ENCODE results near the gene AGMAT.
"Not testable (repeated sequence)": the region's sequence is repeated elsewhere in the genome, so short reads cannot be mapped to it uniquely, and the experiment has no call there.

The AGMAT gene

DNA sequence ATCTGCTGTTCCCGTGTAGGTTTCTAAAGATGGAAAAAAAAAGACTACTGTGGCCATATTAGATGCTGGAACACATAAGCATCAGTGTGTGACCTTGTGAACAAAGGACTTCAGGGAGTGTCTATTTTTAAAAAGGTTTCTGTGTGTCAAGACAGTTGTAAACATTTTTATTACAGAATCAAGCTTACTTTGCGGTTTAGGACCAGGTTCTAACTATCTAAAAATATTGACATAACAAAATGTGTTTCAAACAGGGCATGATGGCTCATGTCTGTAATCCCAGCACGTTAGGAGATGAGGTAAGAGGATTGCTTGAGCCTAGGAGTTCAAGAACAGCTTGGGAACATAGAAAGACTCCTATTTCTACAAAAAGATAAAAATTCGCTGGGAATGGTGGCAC lies 25.3 kb upstream of the AGMAT start:
- DNase-seq: no peak

- no peak for DNase-seq
Measured at GRCh38 chr1:15609631-15610030, 24.8 kb upstream of the AGMAT start.

DNA sequence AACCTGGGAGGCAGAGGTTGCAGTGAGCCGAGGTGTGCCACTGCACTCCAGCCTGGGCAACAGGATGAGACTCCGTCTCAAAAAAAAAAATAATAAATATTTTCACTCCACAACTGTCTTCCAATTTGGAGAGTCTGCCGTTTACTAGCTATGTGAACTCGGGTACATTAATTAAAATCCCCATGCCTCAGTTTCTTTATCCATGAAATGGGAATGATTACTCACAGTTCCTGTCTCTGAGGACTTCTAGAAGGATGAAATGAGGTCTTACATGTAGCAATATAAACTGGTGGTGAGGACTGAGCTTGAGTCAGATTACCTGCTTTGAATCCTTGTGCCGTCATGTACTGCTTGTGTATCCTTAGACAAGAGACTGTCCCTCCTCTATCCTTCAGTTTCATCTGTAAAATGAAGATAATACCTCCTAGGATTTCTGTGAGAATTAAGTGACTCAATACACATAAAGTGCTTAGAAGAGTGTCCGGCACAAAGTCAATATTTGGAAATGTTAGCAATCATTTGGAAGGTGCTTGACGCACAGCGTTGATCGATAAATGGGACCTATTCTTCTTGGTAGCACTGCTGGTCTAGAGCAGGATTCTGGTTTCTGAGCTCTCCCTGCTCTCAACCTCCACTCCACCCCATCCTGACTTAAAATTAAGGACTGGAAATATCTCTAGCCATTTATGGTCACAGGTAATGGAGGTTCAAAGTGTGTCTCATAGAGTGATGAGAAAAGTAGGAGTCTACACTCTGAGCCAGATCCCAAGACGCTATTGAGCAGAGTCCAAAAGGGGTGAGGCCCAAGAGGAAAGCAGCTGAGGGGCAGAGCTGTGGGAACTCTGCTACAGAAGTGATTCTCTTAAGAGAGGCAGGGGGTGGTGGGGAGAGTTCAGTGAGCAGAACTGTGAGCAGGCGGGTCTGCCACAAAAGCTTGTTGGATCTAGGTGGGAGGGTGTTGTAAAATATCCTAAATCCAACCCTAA lies 20.8 kb upstream of the AGMAT start:
- DNase-seq: no peak

- not testable (repeated sequence) for DNase-seq
Measured at GRCh38 chr1:15604400-15604799, 19.5 kb upstream of the AGMAT start.

DNA sequence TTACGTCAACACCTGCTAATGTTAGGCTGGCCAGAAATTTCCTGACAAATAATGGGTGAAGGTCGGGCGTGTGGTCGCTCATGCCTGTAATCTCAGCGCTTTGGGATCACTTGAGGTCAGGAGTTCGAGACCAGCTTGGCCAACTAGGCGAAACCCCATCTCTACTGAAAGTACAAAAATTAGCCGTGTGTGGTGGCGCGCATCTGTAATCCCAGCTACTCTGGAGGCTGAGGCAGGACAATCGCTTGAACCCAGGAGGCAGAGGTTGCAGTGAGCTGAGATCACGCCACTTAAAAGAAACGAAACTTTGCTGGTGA lies 19.1 kb upstream of the AGMAT start:
- DNase-seq: not testable (repeated sequence)

- peak; percentile 96 for DNase-seq
Measured at GRCh38 chr1:15603050-15603965, 18.5 kb upstream of the AGMAT start.

- no peak for DNase-seq
Measured at GRCh38 chr1:15598436-15598835, 13.6 kb upstream of the AGMAT start.

DNA sequence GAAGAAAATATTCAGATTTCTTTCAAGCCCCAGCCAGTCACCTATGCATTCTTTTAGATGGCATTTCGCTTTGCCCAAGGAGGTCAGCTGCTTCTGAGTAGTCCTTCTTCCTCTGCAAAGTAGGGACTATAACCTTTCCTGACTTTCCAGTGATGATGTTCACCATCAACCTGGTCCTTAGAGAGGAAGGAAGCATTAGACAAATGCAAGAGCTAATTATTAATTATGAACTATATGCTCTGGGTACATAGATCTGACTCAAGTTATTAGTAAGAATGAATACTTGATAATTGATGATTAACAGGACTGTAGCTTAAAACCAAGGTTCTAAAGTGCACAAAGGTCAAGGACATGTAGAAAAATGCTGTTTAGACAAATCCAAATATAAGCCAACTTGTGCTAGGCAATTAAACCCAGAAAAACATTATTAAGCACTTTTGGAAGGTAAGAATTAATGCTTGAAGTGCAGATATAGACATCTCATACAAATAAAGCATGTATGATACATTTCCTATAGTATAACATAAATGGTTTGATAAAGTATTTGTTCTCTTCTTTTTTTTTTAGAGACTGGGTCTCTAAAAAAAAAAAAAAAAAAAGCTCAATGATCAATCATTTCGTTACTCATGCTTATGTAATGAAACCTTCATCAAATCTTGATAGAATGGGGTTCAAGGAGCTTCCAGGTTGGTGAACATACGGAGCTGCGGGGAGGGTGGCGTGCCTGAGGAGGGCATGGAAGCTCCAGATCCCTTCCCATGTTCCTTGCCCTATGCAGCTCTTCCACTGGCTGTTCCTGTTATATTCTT lies 11.2 kb upstream of the AGMAT start:
- no peak for DNase-seq

DNA sequence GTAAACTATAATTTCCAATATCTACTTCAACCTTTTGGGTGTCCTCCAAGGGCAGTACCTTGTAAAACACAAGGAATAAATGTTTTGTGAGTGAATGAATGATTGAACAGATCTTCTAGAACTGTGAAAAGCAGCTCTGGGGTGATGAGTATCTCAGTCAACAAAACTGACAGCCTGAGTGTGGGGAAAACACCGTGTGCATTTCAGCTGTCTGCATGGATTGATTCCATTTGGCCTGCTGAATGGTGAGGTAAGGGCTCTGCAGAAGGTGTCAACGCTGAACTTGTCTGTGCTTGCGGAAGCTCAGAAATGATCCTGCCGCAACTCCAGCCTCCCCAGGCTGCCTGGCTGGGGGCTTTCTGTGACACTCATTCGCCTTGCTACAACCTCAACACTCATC lies 7.4 kb upstream of the AGMAT start:
- no peak for DNase-seq

GRCh38 chr1:15583016-15583706 lies 1.7 kb downstream of the AGMAT start:
- DNase-seq: no peak

DNA sequence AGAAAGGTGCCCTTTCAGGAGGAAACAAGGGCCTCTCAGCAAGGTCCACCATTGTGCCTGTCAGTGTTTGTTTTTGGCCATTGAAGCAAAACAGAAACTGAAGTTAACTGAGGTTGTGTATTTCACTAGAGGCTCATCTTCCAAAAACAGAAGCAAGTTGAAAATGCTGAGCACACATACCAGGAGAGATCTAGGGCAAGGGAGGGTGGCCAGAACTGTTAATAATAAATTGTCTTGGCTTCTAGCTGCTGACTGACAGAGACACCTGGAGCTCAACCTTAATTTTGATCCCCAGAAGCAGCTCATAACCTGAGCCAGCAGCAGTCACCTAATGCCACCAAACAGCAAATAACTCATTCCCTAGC lies 5.2 kb downstream of the AGMAT start:
- no peak for DNase-seq

GRCh38 chr1:15578921-15579682 lies 5.7 kb downstream of the AGMAT start:
- DNase-seq: no peak

DNA sequence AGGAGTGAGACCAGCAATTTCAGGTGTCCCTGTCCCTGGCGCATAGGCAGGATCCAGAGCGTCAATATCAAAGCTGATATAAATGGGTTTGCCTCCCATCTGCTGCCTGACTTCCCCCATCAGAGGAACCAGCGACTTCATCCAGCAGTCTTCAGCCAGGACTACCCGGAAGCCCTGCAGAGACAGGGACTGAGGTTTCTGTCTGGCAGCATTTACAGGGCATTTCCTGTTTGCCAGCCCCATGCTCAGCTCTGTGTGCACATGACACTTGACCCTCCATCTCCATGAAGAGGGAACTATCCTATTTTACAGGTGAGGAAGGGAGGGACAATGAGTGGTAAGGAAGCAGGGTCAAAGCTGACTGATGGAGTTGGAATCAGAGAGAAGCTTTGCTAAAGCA lies 7.2 kb downstream of the AGMAT start:
- no peak for DNase-seq

GRCh38 chr1:15575549-15576150 lies 9.2 kb downstream of the AGMAT start:
- no peak for DNase-seq

DNA sequence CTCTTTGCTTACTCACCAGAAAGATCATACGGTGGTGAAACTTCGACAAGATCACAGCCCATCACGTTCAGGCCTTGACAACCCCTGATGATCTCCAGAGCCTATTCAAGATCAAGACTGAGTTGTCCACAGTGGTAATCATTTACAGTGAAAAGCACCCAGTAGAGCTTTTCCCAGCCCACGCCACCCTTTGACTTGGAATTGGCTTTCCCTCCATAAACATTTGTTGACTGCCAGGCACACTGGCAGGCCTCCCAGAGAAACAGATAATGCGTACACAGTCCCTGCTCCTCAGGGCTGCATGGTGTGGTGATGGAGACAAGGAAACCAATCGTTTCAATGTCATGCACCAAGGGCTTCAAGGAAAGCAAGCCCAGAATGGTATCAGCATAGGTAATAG lies 10.1 kb downstream of the AGMAT start:
- DNase-seq: no peak

GRCh38 chr1:15573477-15573876 lies 11.4 kb downstream of the AGMAT start:
- peak; percentile 63 for DNase-seq

DNA sequence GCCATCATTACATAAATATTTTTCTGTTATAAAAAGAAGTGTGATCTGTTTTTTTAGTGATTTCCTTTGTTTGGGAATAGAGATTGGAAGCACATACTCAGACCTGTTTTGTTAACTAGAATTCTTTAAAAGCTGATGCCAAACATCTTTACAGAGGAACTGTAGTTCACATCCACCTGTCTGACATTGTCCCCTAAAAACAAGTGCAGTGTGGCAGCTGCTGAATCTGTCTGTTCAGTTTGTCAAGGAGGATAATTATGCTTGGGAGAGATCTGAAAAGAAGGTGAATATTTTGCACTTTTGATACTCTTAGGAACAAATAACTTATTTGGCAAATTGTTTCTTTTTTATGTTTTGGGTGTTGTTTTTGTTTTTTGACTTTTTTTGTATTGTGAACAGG lies 13.6 kb downstream of the AGMAT start:
- DNase-seq: no peak

GRCh38 chr1:15570861-15571260 lies 14.0 kb downstream of the AGMAT start:
- no peak for DNase-seq

DNA sequence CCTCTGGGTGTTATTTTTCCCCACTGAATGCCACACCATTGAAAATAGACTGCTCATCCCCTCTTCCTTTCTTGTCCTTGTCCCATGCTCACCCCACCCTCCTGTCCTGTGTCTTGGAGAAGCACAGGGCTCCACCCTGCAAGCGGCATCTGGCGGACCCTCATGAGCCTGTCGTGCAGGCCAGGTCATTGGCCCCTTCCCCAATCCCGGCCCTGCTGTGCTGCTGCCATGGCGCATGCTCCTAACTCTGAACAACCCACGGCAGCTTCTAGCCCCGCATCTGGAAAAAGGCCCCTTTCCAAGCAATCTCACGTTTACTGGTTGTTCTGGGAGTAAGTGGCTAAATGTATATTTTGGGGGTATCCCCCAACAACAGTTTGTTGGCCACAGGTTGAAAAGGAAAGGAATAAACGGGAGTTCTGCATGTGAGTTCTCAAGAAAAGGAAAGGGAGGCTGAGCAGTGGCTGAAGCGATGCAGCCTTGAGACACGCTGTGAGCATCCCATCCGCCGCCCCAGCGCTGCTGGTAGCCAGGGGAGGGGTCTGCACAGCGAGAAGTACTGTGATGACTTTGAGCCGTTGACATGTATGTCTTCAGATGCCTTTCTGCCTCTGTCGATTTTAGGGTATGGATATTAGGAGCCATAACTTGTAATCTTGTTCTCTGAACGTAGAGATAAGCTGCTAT lies 16.3 kb downstream of the AGMAT start:
- DNase-seq: no peak

DNA sequence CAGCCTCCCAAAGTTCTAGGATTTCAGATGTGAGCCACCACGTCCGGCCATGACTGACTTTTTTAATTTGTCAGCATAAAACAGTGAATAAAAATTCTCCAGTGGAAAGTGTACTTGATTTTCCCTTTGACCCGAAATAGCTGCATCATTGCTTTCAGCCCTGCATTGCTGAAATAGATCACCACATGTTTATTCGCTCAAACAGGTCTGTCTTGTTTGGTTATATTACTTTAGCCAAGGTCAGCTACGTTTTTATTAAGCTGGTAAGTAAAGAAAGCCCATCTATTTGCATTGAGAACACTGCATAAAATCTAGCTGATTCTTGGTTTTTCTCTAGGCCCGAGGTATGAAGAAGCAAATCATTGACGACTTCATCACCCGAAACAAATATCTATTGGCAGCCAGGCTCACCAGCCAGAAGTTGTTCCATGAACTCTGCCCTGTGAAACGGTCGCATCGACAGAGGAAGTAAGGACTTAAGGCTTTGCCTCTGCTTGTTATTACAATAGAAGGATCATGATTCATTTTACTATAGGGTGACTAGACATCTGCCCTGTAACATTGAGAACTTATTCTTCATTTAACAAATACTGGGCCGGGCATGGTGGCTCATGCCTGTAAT lies 25.6 kb downstream of the AGMAT start:
- no peak for DNase-seq

Data from fibroblast of skin of scalp (primary cell).